Measurements from ENCODE around the gene SSC5D.
A peak's percentile ranks its signal among the peaks of the same experiment; 100 is the strongest.

The SSC5D gene

DNA sequence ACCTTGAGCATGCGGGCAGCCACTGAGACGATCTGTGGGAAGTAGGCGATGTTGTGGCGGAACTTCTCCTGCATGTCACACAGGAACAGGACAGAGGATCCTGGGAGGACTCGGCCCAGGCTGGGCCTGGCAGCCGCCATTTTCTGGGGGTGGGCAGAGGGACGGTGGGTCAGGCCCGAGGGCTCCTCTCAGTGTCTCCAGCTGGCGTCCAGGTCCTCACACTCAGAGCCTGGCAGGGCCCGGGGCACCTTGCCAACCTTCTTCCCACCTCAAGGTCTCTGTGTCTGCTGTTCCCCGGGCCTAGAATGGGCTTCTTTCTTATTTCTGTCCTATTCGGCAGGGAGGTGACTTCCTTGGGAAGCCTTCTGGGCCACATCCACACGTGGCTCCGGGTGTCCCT is 31.9 kb upstream of the SSC5D start:
- Histone ChIP-seq H3F3A (ENCODE audit: low read depth) (0 out of 2 replicates have a peak, but pooled peaks cover 3% of the 10 kb centered on the region), H3K9me2 (replicated peaks; ENCODE audit: low read depth, low read length) (no peaks in the 10 kb centered on the region), H3K9me3 (ENCODE audit: insufficient read depth, low read depth, low read length) (no peaks in the 10 kb centered on the region), H3K79me2 (ENCODE audit: insufficient read depth, low read length) (peaks cover 19% of the 10 kb centered on the region), H2AFZ (ENCODE audit: low read length) (no peak overlapping the region), H3K27me3 (ENCODE audit: insufficient read depth, low read length, poor library complexity, severe bottlenecking) (peaks cover 3% of the 10 kb centered on the region), H3K4me1 (ENCODE audit: insufficient read depth, low read length, poor library complexity, severe bottlenecking) (peaks cover 28% of the 10 kb centered on the region), H3K4me3 (ENCODE audit: low read length, poor library complexity, severe bottlenecking) (no peak overlapping the region), H3K9ac (ENCODE audit: low read depth, low read length, poor library complexity, severe bottlenecking) (no peak overlapping the region), H3K36me3 (ENCODE audit: insufficient read depth, low read length) (no peaks in the 10 kb centered on the region), H4K20me1 (ENCODE audit: insufficient read depth, low read length, poor library complexity, severe bottlenecking) (peaks cover 13% of the 10 kb centered on the region), H3K4me2 (ENCODE audit: low read depth, low read length, poor library complexity, severe bottlenecking) (no peak overlapping the region)
- TF ChIP-seq EZH2phosphoT487 (IDR thresholded peaks at IDR 0.05; ENCODE audit: borderline replicate concordance) (no peak), CTCF (conservative IDR thresholded peaks at IDR 0.05; ENCODE audit: low read length) (no peak)

GRCh38 chr19:55457683-55458457 is 30.4 kb upstream of the SSC5D start:
- Histone ChIP-seq H3K4me3 (ENCODE audit: low read length, poor library complexity, severe bottlenecking) (no peak overlapping the region), H3K9ac (ENCODE audit: low read depth, low read length, poor library complexity, severe bottlenecking) (no peak overlapping the region), H3K36me3 (ENCODE audit: insufficient read depth, low read length) (no peaks in the 10 kb centered on the region), H3K79me2 (ENCODE audit: insufficient read depth, low read length) (peaks cover 19% of the 10 kb centered on the region), H3K4me1 (ENCODE audit: insufficient read depth, low read length, poor library complexity, severe bottlenecking) (peaks cover 33% of the 10 kb centered on the region), H3K27me3 (ENCODE audit: insufficient read depth, low read length, poor library complexity, severe bottlenecking) (peaks cover 3% of the 10 kb centered on the region), H3F3A (ENCODE audit: low read depth) (0 out of 2 replicates have a peak, but pooled peaks cover 3% of the 10 kb centered on the region), H2AFZ (ENCODE audit: low read length) (no peak overlapping the region), H4K20me1 (ENCODE audit: insufficient read depth, low read length, poor library complexity, severe bottlenecking) (peaks cover 13% of the 10 kb centered on the region), H3K9me3 (ENCODE audit: insufficient read depth, low read depth, low read length) (no peaks in the 10 kb centered on the region), H3K4me2 (ENCODE audit: low read depth, low read length, poor library complexity, severe bottlenecking) (no peak overlapping the region), H3K9me2 (replicated peaks; ENCODE audit: low read depth, low read length) (no peaks in the 10 kb centered on the region)
- TF ChIP-seq EZH2phosphoT487 (IDR thresholded peaks at IDR 0.05; ENCODE audit: borderline replicate concordance) (no peak), CTCF (conservative IDR thresholded peaks at IDR 0.05; ENCODE audit: low read length) (no peak)

DNA sequence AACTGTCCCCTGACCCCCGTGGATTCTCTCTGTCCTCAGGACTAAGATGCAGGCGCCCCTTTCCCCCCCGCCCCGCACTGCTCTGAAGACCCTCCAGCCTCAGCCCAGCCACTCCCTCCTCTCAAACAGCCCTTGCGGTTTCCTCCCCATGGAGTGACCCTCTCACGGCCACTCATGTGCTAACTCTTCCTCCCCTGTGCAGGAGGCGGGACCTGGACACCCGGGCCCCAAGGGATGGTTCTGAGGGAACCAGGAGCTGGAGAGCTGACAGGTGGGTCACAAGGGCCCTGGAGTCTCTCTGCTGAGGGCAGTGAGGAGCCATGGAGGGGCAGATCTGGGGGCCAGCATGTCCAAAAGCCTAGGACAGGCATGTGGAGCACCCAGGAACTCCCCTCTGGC is 28.7 kb upstream of the SSC5D start:
- peak overlapping the region; percentile 98 for H3K4me3 ChIP-seq (ENCODE audit: low read length, poor library complexity, severe bottlenecking)

More for the DNA sequence above, 28.7 kb upstream of the SSC5D start:
- Histone ChIP-seq H3K9ac (ENCODE audit: low read depth, low read length, poor library complexity, severe bottlenecking) (peak overlapping the region; percentile 100), H3K79me2 (ENCODE audit: insufficient read depth, low read length) (peaks cover 19% of the 10 kb centered on the region), H3K9me2 (replicated peaks; ENCODE audit: low read depth, low read length) (no peaks in the 10 kb centered on the region), H3K4me1 (ENCODE audit: insufficient read depth, low read length, poor library complexity, severe bottlenecking) (peaks cover 33% of the 10 kb centered on the region), H3K4me2 (ENCODE audit: low read depth, low read length, poor library complexity, severe bottlenecking) (peak overlapping the region; percentile 86), H3K27me3 (ENCODE audit: insufficient read depth, low read length, poor library complexity, severe bottlenecking) (peaks cover 3% of the 10 kb centered on the region), H4K20me1 (ENCODE audit: insufficient read depth, low read length, poor library complexity, severe bottlenecking) (peaks cover 13% of the 10 kb centered on the region), H3F3A (ENCODE audit: low read depth) (0 out of 2 replicates have a peak, but pooled peaks cover 3% of the 10 kb centered on the region), H3K9me3 (ENCODE audit: insufficient read depth, low read depth, low read length) (no peaks in the 10 kb centered on the region), H3K36me3 (ENCODE audit: insufficient read depth, low read length) (no peaks in the 10 kb centered on the region), H2AFZ (ENCODE audit: low read length) (no peak overlapping the region)
- TF ChIP-seq EZH2phosphoT487 (IDR thresholded peaks at IDR 0.05; ENCODE audit: borderline replicate concordance) (no peak), CTCF (conservative IDR thresholded peaks at IDR 0.05; ENCODE audit: low read length) (no peak)

All from Loucy (cell line).